ENCODE measurements around the gene TSPAN10.

DNA sequence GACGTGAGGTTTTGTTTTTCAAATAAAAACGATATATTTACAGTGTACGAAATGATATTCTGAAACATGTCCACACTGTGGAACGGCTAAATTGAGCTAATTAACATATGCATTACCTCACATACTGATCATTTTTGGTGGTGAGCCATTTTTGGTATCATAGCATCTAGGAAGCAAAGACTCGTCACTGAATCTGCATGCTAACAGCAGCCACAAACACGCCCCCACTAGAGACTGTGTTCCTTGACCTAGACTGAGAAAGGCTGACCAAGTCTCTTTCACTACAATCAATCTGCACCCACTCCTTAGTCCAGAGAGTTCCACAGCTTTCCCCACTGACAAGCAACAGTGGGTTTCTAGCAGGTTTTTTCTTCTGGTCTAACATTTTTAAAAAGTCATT, 29.6 kb upstream of the TSPAN10 start:
- TF ChIP-seq, protein P1, sequence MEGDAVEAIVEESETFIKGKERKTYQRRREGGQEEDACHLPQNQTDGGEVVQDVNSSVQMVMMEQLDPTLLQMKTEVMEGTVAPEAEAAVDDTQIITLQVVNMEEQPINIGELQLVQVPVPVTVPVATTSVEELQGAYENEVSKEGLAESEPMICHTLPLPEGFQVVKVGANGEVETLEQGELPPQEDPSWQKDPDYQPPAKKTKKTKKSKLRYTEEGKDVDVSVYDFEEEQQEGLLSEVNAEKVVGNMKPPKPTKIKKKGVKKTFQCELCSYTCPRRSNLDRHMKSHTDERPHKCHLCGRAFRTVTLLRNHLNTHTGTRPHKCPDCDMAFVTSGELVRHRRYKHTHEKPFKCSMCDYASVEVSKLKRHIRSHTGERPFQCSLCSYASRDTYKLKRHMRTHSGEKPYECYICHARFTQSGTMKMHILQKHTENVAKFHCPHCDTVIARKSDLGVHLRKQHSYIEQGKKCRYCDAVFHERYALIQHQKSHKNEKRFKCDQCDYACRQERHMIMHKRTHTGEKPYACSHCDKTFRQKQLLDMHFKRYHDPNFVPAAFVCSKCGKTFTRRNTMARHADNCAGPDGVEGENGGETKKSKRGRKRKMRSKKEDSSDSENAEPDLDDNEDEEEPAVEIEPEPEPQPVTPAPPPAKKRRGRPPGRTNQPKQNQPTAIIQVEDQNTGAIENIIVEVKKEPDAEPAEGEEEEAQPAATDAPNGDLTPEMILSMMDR (IDR thresholded peaks at IDR 0.05), result no peak
- TF ChIP-seq EP300 (IDR thresholded peaks at IDR 0.05), result no peak
